A549 (cell line): Measurements from ENCODE around the gene GARS1.

Experiments
- EP300 ChIP-seq, 2 experiments: fragments of >200 bp; sonication (Bioruptor Twin); formaldehyde crosslinking; IDR thresholded peaks; 2 replicates in 1 of 2; 3 replicates in 1 of 2; pipeline ENCODE4 v1.6.1; 2016 to 2017
- ESRRA ChIP-seq: fragments of 150-350 bp; IDR thresholded peaks from 2 replicates; pipeline ENCODE4 v1.6.1; 2014; ENCODE audit warnings: mild to moderate bottlenecking, low read length, borderline replicate concordance
- FOXS1 ChIP-seq: fragments of 250-450 bp; sonication (Bioruptor Pico); IDR thresholded peaks from 2 replicates; pipeline ENCODE4 v1.5.0; 2020; ENCODE audit warnings: mild to moderate bottlenecking, moderate library complexity
- HOXB5 ChIP-seq: fragments of 250-450 bp; sonication (Bioruptor Pico); IDR thresholded peaks from 2 replicates; pipeline ENCODE4 v1.5.0; 2020; ENCODE audit warnings: mild to moderate bottlenecking, moderate library complexity
- MAFK ChIP-seq: fragments of 450-650 bp; IDR thresholded peaks from 2 replicates; pipeline ENCODE4 v1.6.1; 2014; ENCODE audit not compliant: partially characterized antibody
- NFE2L2 ChIP-seq: fragments of 150-350 bp; conservative IDR thresholded peaks from 2 replicates; pipeline ENCODE4 v1.6.1; 2014; ENCODE audit warnings: low read length
- POLR2A ChIP-seq: IDR thresholded peaks from 2 replicates; pipeline ENCODE4 v1.6.1; 2012; ENCODE audit warnings: mild to moderate bottlenecking, low read length
- USF2 ChIP-seq: fragments of 450-650 bp; IDR thresholded peaks from 2 replicates; pipeline ENCODE4 v1.6.1; 2014; ENCODE audit warnings: antibody characterized with exemption
- TF ChIP-seq, protein P1 (sequence below): fragments of >200 bp; sonication (Bioruptor Twin); formaldehyde crosslinking; IDR thresholded peaks from 3 replicates; pipeline ENCODE4 v1.5.1; 2016
- TF ChIP-seq, protein P2 (sequence below): IDR thresholded peaks from 2 replicates; pipeline ENCODE4 v1.6.1; 2012

DNA sequence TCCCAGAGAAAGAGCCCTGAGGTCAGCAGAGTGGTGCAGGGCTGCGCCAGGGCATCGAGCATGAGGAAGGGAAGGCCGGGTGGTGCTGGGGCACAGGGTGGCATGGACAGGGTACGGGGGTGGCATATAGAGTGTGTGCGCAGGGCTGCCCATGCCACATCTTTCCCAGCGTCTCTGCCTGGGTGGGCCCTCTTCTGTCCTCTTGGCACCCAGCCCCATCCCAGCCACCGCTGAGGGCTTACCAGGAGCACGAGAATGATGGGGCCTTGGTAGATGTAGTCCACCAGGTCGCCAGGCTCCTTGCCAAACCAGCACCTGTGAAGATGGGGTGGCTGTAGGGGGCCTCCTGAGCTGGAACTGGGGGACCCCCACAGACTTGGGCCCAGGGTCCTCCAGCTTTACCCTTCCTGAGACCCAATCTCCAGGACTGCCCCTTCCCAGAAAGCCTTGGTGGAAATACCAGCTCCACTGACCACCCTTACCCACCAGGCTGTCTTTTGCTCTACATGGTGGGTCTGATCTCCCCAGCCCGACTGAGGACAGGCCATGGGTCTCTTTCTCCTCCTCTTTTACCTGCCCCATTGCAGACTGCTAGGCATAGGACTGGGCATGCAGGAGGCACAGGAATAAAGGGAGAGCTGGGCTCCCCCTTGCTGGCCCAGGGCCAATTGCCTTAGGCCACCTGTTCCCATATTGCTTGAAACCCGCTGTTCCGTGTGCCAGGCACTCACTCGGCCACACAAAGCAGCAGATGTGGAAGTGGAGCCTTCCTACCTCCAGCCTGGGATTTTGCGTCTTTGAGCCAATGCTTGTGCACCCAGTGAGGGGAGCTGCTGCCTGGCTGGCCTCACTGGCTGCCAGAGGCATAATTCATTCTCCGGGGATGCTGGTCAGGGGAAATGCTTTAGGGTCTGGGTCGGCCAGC is 65.9 kb downstream of the GARS1 start:
- no peak for TF ChIP-seq MAFK
- TF ChIP-seq NFE2L2, result no peak
- no peak for TF ChIP-seq ESRRA
- TF ChIP-seq POLR2A, result no peak
- TF ChIP-seq USF2, result no peak
- TF ChIP-seq, protein P1, sequence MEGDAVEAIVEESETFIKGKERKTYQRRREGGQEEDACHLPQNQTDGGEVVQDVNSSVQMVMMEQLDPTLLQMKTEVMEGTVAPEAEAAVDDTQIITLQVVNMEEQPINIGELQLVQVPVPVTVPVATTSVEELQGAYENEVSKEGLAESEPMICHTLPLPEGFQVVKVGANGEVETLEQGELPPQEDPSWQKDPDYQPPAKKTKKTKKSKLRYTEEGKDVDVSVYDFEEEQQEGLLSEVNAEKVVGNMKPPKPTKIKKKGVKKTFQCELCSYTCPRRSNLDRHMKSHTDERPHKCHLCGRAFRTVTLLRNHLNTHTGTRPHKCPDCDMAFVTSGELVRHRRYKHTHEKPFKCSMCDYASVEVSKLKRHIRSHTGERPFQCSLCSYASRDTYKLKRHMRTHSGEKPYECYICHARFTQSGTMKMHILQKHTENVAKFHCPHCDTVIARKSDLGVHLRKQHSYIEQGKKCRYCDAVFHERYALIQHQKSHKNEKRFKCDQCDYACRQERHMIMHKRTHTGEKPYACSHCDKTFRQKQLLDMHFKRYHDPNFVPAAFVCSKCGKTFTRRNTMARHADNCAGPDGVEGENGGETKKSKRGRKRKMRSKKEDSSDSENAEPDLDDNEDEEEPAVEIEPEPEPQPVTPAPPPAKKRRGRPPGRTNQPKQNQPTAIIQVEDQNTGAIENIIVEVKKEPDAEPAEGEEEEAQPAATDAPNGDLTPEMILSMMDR, result no peak
- TF ChIP-seq, protein P2, sequence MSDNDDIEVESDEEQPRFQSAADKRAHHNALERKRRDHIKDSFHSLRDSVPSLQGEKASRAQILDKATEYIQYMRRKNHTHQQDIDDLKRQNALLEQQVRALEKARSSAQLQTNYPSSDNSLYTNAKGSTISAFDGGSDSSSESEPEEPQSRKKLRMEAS, result no peak
- TF ChIP-seq HOXB5 (CRISPR knock-in tag), result no peak
- TF ChIP-seq EP300 (IDR thresholded peaks at IDR 0.05), result no peak
- TF ChIP-seq FOXS1, result no peak
